ENCODE results near the gene ST3GAL3. TPM values are rescaled to one million over a fixed set of nuclear protein-coding genes. Genes with fewer than 3 reads are reported as not detected.

The ST3GAL3 gene
- polyA plus RNA-seq, 1 of the 3 experiments (the other 2 are of a cell fraction), result 20.6 TPM

- H3K27ac ChIP-seq (ENCODE audit: low read depth in 2 of 2, low read length in 1 of 2), result no peak overlapping the region
- no peak overlapping the region for H2AFZ ChIP-seq (ENCODE audit: low read depth)
- no peaks in the 10 kb centered on the region for H3K9me3 ChIP-seq
- no peak overlapping the region for H3K4me2 ChIP-seq
- H3K79me2 ChIP-seq (ENCODE audit: insufficient read depth), result no peaks in the 10 kb centered on the region
- no peaks in the 10 kb centered on the region for H3K27me3 ChIP-seq (ENCODE audit: insufficient read depth)
- no peaks in the 10 kb centered on the region for H3K36me3 ChIP-seq (replicated peaks in 1 of 2; ENCODE audit: control insufficient read depth in 1 of 2, insufficient read depth in 2 of 2, low read length in 1 of 2)
- no peak overlapping the region for H3K4me3 ChIP-seq (ENCODE audit: low read depth in 2 of 2, low read length in 1 of 2)
- ChIA-PET POLR2A (no interaction called here), CTCF (interaction anchor here (1.0 to 16.3 kb wide), 3 partner anchors 13 to 156 kb away, joined by 3 to 175 read pairs (median 5); partner anchors contain the start of gene ARTN)
- peaks cover 19% of the 10 kb centered on the region for H3F3A ChIP-seq (replicated peaks; ENCODE audit: insufficient read depth)
- TF ChIP-seq POLR2AphosphoS5 (IDR thresholded peaks at IDR 0.05; ENCODE audit: low read depth, low read length) (no peak), RAD21 (IDR thresholded peaks at IDR 0.05; ENCODE audit: low read length) (no peak), TEAD4 (IDR thresholded peaks at IDR 0.05; ENCODE audit: borderline replicate concordance, insufficient read depth) (no peak), FOSL2 (IDR thresholded peaks at IDR 0.05; ENCODE audit: borderline replicate concordance, low read depth) (no peak), TCF12 (IDR thresholded peaks at IDR 0.05) (no peak), ELF1 (IDR thresholded peaks at IDR 0.05) (no peak), TAF1 (IDR thresholded peaks at IDR 0.05; ENCODE audit: borderline replicate concordance, low read depth, low read length) (no peak)
- TF ChIP-seq, protein P1, sequence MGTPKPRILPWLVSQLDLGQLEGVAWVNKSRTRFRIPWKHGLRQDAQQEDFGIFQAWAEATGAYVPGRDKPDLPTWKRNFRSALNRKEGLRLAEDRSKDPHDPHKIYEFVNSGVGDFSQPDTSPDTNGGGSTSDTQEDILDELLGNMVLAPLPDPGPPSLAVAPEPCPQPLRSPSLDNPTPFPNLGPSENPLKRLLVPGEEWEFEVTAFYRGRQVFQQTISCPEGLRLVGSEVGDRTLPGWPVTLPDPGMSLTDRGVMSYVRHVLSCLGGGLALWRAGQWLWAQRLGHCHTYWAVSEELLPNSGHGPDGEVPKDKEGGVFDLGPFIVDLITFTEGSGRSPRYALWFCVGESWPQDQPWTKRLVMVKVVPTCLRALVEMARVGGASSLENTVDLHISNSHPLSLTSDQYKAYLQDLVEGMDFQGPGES (IDR thresholded peaks at IDR 0.05; ENCODE audit: low read depth, low read length), result no peak
- H4K20me1 ChIP-seq (ENCODE audit: insufficient read depth), result no peaks in the 10 kb centered on the region
- 87% methylated on average over 7 of the region's 7 CpGs for WGBS (ENCODE audit: low lambda C conversion rate)
- no peak overlapping the region for H3K9ac ChIP-seq
- H3K9me2 ChIP-seq, result no peaks in the 10 kb centered on the region
- no peak for DNase-seq
- peaks cover 0 to under 1% of the 10 kb centered on the region in 2 experiments; a peak in 2 of 4 replicates for H3K4me1 ChIP-seq (ENCODE audit: control insufficient read depth in 1 of 2, insufficient read depth in 2 of 2, low read depth in 1 of 2, low read length in 1 of 2)
Observed at GRCh38 chr1:43919906-43920305, 212.6 kb downstream of the ST3GAL3 start.

- POLR2A ChIA-PET, result no interaction called here
- H3K9me3 ChIP-seq, result no peaks in the 10 kb centered on the region
Observed at GRCh38 chr1:43921022-43921421, 213.7 kb downstream of the ST3GAL3 start.

GRCh38 chr1:43924516-43924915 lies 217.2 kb downstream of the ST3GAL3 start:
- 72% methylated on average over 4 of the region's 4 CpGs for WGBS (ENCODE audit: low lambda C conversion rate)
- Histone ChIP-seq H3K79me2 (ENCODE audit: insufficient read depth) (no peaks in the 10 kb centered on the region), H3K27ac (ENCODE audit: low read depth in 2 of 2, low read length in 1 of 2) (no peak overlapping the region), H3K4me2 (no peak overlapping the region), H3K9me3 (no peaks in the 10 kb centered on the region), H3K4me3 (ENCODE audit: low read depth in 2 of 2, low read length in 1 of 2) (no peak overlapping the region), H3K27me3 (ENCODE audit: insufficient read depth) (no peaks in the 10 kb centered on the region), H3K9me2 (no peaks in the 10 kb centered on the region), H2AFZ (ENCODE audit: low read depth) (no peak overlapping the region), H3K36me3 (replicated peaks in 1 of 2; ENCODE audit: control insufficient read depth in 1 of 2, insufficient read depth in 2 of 2, low read length in 1 of 2) (peaks cover 2 to 6% of the 10 kb centered on the region in 2 experiments), H3K4me1 (ENCODE audit: control insufficient read depth in 1 of 2, insufficient read depth in 2 of 2, low read depth in 1 of 2, low read length in 1 of 2) (no peaks in the 10 kb centered on the region; a peak in 1 of 4 replicates), H3F3A (replicated peaks; ENCODE audit: insufficient read depth) (peaks cover 3% of the 10 kb centered on the region), H4K20me1 (ENCODE audit: insufficient read depth) (no peaks in the 10 kb centered on the region), H3K9ac (no peak overlapping the region)
- TF ChIP-seq NFIC (IDR thresholded peaks at IDR 0.05; ENCODE audit: borderline replicate concordance) (no peak), MAX (IDR thresholded peaks at IDR 0.05; ENCODE audit: low read depth) (no peak), RCOR1 (IDR thresholded peaks at IDR 0.05; ENCODE audit: low read length) (no peak), USF1 (IDR thresholded peaks at IDR 0.05; ENCODE audit: borderline replicate concordance, low read depth) (no peak), CHD2 (IDR thresholded peaks at IDR 0.05; ENCODE audit: low read length, partially characterized antibody) (no peak), PBX3 (IDR thresholded peaks at IDR 0.05) (no peak), JUND (IDR thresholded peaks at IDR 0.05) (no peak), RFX5 (IDR thresholded peaks at IDR 0.05; ENCODE audit: low read length) (no peak), MEF2A (IDR thresholded peaks at IDR 0.05; ENCODE audit: borderline replicate concordance, low read depth) (no peak), RAD21 (IDR thresholded peaks at IDR 0.05; ENCODE audit: low read length) (no peak)
- TF ChIP-seq, protein P1 (IDR thresholded peaks at IDR 0.05; ENCODE audit: low read depth, low read length), result no peak
- ChIA-PET CTCF (interaction anchor here (0.7 to 4.6 kb wide), 4 partner anchors 10 to 489 kb away, joined by 3 to 31 read pairs (median 4); no protein-coding TSS in a partner anchor), POLR2A (no interaction called here)
- DNase-seq, result no peak

More at GRCh38 chr1:43921022-43921421, 213.7 kb downstream of the ST3GAL3 start:
- TF ChIP-seq RFX5 (IDR thresholded peaks at IDR 0.05; ENCODE audit: low read length) (no peak), TAF1 (IDR thresholded peaks at IDR 0.05; ENCODE audit: borderline replicate concordance, low read depth, low read length) (no peak)
- no peak overlapping the region for H3K4me3 ChIP-seq (ENCODE audit: low read depth in 2 of 2, low read length in 1 of 2)
- peaks cover 19% of the 10 kb centered on the region for H3F3A ChIP-seq (replicated peaks; ENCODE audit: insufficient read depth)
- H3K27me3 ChIP-seq (ENCODE audit: insufficient read depth), result no peaks in the 10 kb centered on the region
- WGBS (ENCODE audit: low lambda C conversion rate), result 96% methylated on average over 5 of the region's 6 CpGs
- H3K27ac ChIP-seq (ENCODE audit: low read depth in 2 of 2, low read length in 1 of 2), result no peak overlapping the region
- H4K20me1 ChIP-seq (ENCODE audit: insufficient read depth), result no peaks in the 10 kb centered on the region
- no peaks in the 10 kb centered on the region; a peak in 1 of 4 replicates for H3K4me1 ChIP-seq (ENCODE audit: control insufficient read depth in 1 of 2, insufficient read depth in 2 of 2, low read depth in 1 of 2, low read length in 1 of 2)
- no peak overlapping the region for H2AFZ ChIP-seq (ENCODE audit: low read depth)
- CTCF ChIA-PET, result interaction anchor here (1.3 to 16.3 kb wide), 2 partner anchors 12 to 157 kb away, joined by 8 to 175 read pairs; partner anchors contain the start of gene ARTN
- no peak overlapping the region for H3K4me2 ChIP-seq
- no peak for DNase-seq
- no peaks in the 10 kb centered on the region for H3K79me2 ChIP-seq (ENCODE audit: insufficient read depth)
- H3K9me2 ChIP-seq, result no peaks in the 10 kb centered on the region
- H3K36me3 ChIP-seq (replicated peaks in 1 of 2; ENCODE audit: control insufficient read depth in 1 of 2, insufficient read depth in 2 of 2, low read length in 1 of 2), result peaks cover 2 to 3% of the 10 kb centered on the region in 2 experiments
- H3K9ac ChIP-seq, result no peak overlapping the region

Measured in SK-N-SH (cell line).